Psoas muscle (tissue), 8 donors: ENCODE measurements around the gene RASL11A. TPM values are rescaled to one million over a fixed set of nuclear protein-coding genes. Genes with fewer than 3 reads are reported as not detected.
"Not testable (repeated sequence)": the region's sequence is repeated elsewhere in the genome, so short reads cannot be mapped to it uniquely, and the experiment has no call there.

Experiments
- ATAC-seq, 4 donors: fragments of 200-7000 bp; cut with Tn5 transposase; one replicate each; pipeline ENCODE4 v1.9.1; 2020; ENCODE audit warnings: moderate library complexity in 3 of 4, mild to moderate bottlenecking in 2 of 4
- DNase-seq, 2 donors: peaks; one replicate each; pipeline ENCODE4 v3.0.0-alpha.2; 2020
- H3K27ac ChIP-seq: fragments of 200-600 bp; one replicate; pipeline ENCODE4 v1.8.0; 2022
- H3K27me3 ChIP-seq, 3 donors: fragments of 200-600 bp in 1 of 3; one replicate each; pipeline versions ENCODE4 v1.6.1 to v1.8.0; 2013 to 2022; ENCODE audit warnings: low read length in 2 of 3, mild to moderate bottlenecking in 2 of 3, moderate library complexity in 1 of 3; ENCODE audit not compliant: insufficient read depth in 3 of 3
- H3K36me3 ChIP-seq, 2 donors: fragments of 200-600 bp in 1 of 2; one replicate each; pipeline versions ENCODE4 v1.6.1 to v1.8.0; 2013 to 2022; ENCODE audit warnings: low read depth in 1 of 2, mild to moderate bottlenecking in 1 of 2, moderate library complexity in 1 of 2; ENCODE audit not compliant: insufficient read depth in 1 of 2
- H3K4me1 ChIP-seq: fragments of 200-600 bp; one replicate; pipeline ENCODE4 v1.8.0; 2022
- H3K4me3 ChIP-seq: fragments of 200-600 bp; one replicate; pipeline ENCODE4 v1.8.0; 2022; ENCODE audit warnings: mild to moderate bottlenecking
- H3K9me3 ChIP-seq: fragments of 200-600 bp; one replicate; pipeline ENCODE4 v1.8.0; 2022
- WGBS, 3 donors: extraction: QIAGEN DNeasy Blood & Tissue Kit; methylation state at CpG; one replicate each; pipeline versions ENCODE4 v1.1.6 to v1.1.7; 2013; 5-methylcytosine and 5-hydroxymethylcytosine counted together
- intact Hi-C, 2 donors: fragments of 100-400 bp; cut with DNase I; formaldehyde crosslinking; loops; one replicate each; pipeline versions ENCODE4 v1.11.0 to v1.14.2; 2022
- polyA plus RNA-seq, 3 donors: library from polyadenylated mRNA; stranded (reverse); fragments of 200-250 nt; gene quantifications; one replicate each; pipeline ENCODE4 v1.2.3, GENCODE V29; 2013
- total RNA-seq, 4 donors: library from RNA; stranded (reverse); fragmentation: NEBNext Ultra II Directional in 2 of 4; extraction: Animal tissue kit (Norgen Biotek cat#: 25700) in 2 of 4; gene quantifications; one replicate each; pipeline versions ENCODE4 v1.2.1 to v1.2.4, GENCODE V29; 2021 to 2023
- TF ChIP-seq, protein P1 (sequence below): fragments of 200-600 bp; IDR thresholded peaks from one replicate; pipeline ENCODE4 v1.8.0; 2022; ENCODE audit warnings: antibody characterized with exemption
- donor health status: healthy with polysubstance abuse.
- donor health status: DM: no; HTN: no; CAD: no; lungs with moderate emphysema.
- donor health status: Bipolar disorder and iron deficiency.
- donor health status: healthy.
- donor health status: DM: yes; HTN: yes; CAD: no.
- donor health status: DM: no; HTN: no; CAD: no.
- donor health status: DM: no; HTN: no; CAD: no.
- donor health status: DM: yes; HTN: yes; CAD: no.

Gene RASL11A
- total and polyA plus RNA-seq, 7 donors: 2.3 to 6.4 (median 3.3) TPM

DNA sequence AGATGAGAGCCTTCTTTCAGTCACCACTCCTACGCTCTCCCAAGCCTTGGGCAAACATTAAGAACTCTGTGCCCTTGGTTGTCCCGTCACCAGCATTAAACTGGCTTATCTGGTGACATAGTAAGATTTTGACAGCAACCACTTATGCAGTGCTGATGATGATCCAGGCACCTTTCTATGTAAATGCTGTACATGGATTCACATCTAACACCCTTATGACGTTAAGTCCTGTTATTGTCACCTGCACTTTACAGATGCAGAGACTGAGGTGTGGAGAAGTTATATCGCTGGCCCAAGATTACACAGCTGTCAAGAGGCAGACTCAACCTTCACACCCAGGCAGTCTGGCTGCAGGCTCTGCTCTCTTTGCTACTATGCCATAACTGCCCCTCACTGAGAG is 25.0 kb downstream of the RASL11A start:
- Histone ChIP-seq H3K4me1 (no peaks in the 10 kb centered on the region), H3K27ac (no peak overlapping the region), H3K9me3 (no peaks in the 10 kb centered on the region), H3K27me3 (peaks cover 0 to 24% (median 0%) of the 10 kb centered on the region in 3 donors), H3K36me3 (no peaks in the 10 kb centered on the region), H3K4me3 (no peak overlapping the region)
- WGBS, 3 donors: 84 to 87% (median 84%) methylated on average over 4 of the region's 4 CpGs
- intact Hi-C loops: no loop called here
- TF ChIP-seq, protein P1, sequence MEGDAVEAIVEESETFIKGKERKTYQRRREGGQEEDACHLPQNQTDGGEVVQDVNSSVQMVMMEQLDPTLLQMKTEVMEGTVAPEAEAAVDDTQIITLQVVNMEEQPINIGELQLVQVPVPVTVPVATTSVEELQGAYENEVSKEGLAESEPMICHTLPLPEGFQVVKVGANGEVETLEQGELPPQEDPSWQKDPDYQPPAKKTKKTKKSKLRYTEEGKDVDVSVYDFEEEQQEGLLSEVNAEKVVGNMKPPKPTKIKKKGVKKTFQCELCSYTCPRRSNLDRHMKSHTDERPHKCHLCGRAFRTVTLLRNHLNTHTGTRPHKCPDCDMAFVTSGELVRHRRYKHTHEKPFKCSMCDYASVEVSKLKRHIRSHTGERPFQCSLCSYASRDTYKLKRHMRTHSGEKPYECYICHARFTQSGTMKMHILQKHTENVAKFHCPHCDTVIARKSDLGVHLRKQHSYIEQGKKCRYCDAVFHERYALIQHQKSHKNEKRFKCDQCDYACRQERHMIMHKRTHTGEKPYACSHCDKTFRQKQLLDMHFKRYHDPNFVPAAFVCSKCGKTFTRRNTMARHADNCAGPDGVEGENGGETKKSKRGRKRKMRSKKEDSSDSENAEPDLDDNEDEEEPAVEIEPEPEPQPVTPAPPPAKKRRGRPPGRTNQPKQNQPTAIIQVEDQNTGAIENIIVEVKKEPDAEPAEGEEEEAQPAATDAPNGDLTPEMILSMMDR: no peak
- ATAC-seq (no peak), DNase-seq (no peak)

GRCh38 chr13:27296496-27296895 is 25.9 kb downstream of the RASL11A start:
- TF ChIP-seq, protein P1: no peak
- Histone ChIP-seq H3K36me3 (no peaks in the 10 kb centered on the region), H3K27ac (no peak overlapping the region), H3K4me1 (no peaks in the 10 kb centered on the region), H3K4me3 (no peak overlapping the region), H3K9me3 (no peaks in the 10 kb centered on the region), H3K27me3 (peaks cover 0 to 24% (median 0%) of the 10 kb centered on the region in 3 donors)
- no peak for DNase-seq
- 74 to 87% (median 83%) methylated on average over 8 of the region's 8 CpGs for WGBS, 3 donors
- intact Hi-C loops: no loop called here
- ATAC-seq: no peak

GRCh38 chr13:27298849-27299248 is 28.2 kb downstream of the RASL11A start:
- WGBS, 3 donors: 44 to 55% (median 50%) methylated on average over 5 of the region's 5 CpGs
- DNase-seq (no peak), ATAC-seq (no peak)
- Histone ChIP-seq H3K9me3 (no peaks in the 10 kb centered on the region), H3K27me3 (peaks cover 0 to 24% (median 1%) of the 10 kb centered on the region in 3 donors), H3K4me1 (no peaks in the 10 kb centered on the region), H3K27ac (no peak overlapping the region), H3K4me3 (no peak overlapping the region), H3K36me3 (no peaks in the 10 kb centered on the region)
- TF ChIP-seq, protein P1: no peak
- intact Hi-C loops: no loop called here

DNA sequence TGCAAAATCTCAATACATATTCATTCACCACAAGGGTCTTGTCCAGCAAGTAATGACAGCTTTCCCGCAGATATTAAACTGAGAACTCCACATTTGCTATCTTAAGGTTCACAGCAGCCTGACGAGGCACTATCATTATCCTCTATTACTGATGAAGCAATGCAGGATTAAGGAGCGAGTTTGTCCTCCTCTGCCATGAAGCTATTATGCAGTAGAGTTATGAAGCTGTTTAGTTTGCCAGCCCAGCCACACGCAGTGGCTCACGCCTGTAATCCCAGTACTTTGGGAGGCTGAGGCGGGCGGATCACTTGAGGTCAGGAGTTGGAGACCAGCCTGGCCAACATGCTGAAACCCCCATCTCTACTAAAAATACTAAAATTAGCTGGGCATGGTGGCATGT is 29.8 kb downstream of the RASL11A start:
- H3K9me3 ChIP-seq, H3K4me1 ChIP-seq, intact Hi-C loops, DNase-seq, H3K4me3 ChIP-seq, H3K36me3 ChIP-seq, ATAC-seq, H3K27ac ChIP-seq: not testable (repeated sequence)
- H3K27me3 ChIP-seq: peaks cover 0 to 22% (median 1%) of the 10 kb centered on the region in 3 donors
- 65 to 71% (median 68%) methylated on average over 7 of the region's 7 CpGs for WGBS, 3 donors

- Histone ChIP-seq H3K27ac (no peak overlapping the region), H3K36me3 (no peaks in the 10 kb centered on the region), H3K9me3 (no peaks in the 10 kb centered on the region)
These were observed 30.4 kb downstream of the RASL11A start for GRCh38 chr13:27300941-27301586.

More at GRCh38 chr13:27300941-27301586, 30.4 kb downstream of the RASL11A start:
- intact Hi-C loops: no loop called here
- WGBS, 3 donors: 72 to 85% (median 80%) methylated on average over 6 of the region's 6 CpGs
- TF ChIP-seq, protein P1: no peak
- DNase-seq: no peak
- Histone ChIP-seq H3K27me3 (peaks cover 0 to 15% (median 1%) of the 10 kb centered on the region in 3 donors), H3K4me3 (no peak overlapping the region), H3K4me1 (no peaks in the 10 kb centered on the region)
- ATAC-seq: no peak
